Endothelial cell (in vitro differentiated cells): ENCODE data around the gene WFDC11. TPM values are rescaled to one million over a fixed set of nuclear protein-coding genes. Genes with fewer than 3 reads are reported as not detected.

Source experiments
- DNase-seq: peaks from one replicate; pipeline ENCODE4 v3.0.0; 2021; ENCODE audit warnings: low spot score
- H3K27ac Mint-ChIP-seq: one replicate; pipeline ENCODE4 v1.8.0; 2021; ENCODE audit warnings: mixed read lengths, inconsistent platforms; ENCODE audit not compliant: unreplicated experiment
- H3K27me3 Mint-ChIP-seq: one replicate; pipeline ENCODE4 v1.8.0; 2021; ENCODE audit warnings: mild to moderate bottlenecking, moderate library complexity, mixed read lengths, inconsistent platforms; ENCODE audit not compliant: unreplicated experiment
- H3K36me3 Mint-ChIP-seq: one replicate; pipeline ENCODE4 v1.8.0; 2021; ENCODE audit warnings: mild to moderate bottlenecking, low read depth, mixed read lengths, inconsistent platforms; ENCODE audit not compliant: unreplicated experiment
- H3K4me1 Mint-ChIP-seq: one replicate; pipeline ENCODE4 v1.8.0; 2021; ENCODE audit warnings: mild to moderate bottlenecking, mixed read lengths, inconsistent platforms; ENCODE audit not compliant: unreplicated experiment
- H3K4me3 Mint-ChIP-seq: one replicate; pipeline ENCODE4 v1.8.0; 2021; ENCODE audit warnings: mild to moderate bottlenecking, mixed read lengths, inconsistent platforms; ENCODE audit not compliant: unreplicated experiment
- H3K9me3 Mint-ChIP-seq: one replicate; pipeline ENCODE4 v1.8.0; 2021; ENCODE audit warnings: mixed read lengths, inconsistent platforms; ENCODE audit not compliant: unreplicated experiment
- microRNA-seq: library from miRNA; unstranded; fragments of <30 nt; microRNA quantifications from one replicate; pipeline ENCODE4, GENCODE V29; 2020; ENCODE audit not compliant: unreplicated experiment
- total RNA-seq: library from RNA; stranded (reverse); fragmentation: NEBNext Ultra II Directional; extraction: Animal tissue kit (Norgen Biotek cat#: 25700); gene quantifications from one replicate; pipeline ENCODE4 v1.2.1, GENCODE V29; 2021; ENCODE audit not compliant: unreplicated experiment
- TF ChIP-seq, protein P1 (sequence below): fragments of 200-600 bp; sonication (generic); IDR thresholded peaks from one replicate; pipeline ENCODE4 v1.5.0; 2021; ENCODE audit warnings: antibody characterized with exemption; ENCODE audit not compliant: unreplicated experiment

Gene WFDC11
- total RNA-seq, 1 donor from 2014 or later, result not detected

GRCh38 chr20:45621593-45621992, 48.4 kb downstream of the WFDC11 start:
- no peaks in the 10 kb centered on the region for H3K36me3 Mint-ChIP-seq
- no peak overlapping the region for H3K27ac Mint-ChIP-seq
- no peak overlapping the region for H3K4me3 Mint-ChIP-seq
- H3K9me3 Mint-ChIP-seq, result no peaks in the 10 kb centered on the region
- DNase-seq, result no peak
- no peaks in the 10 kb centered on the region for H3K4me1 Mint-ChIP-seq
- no peaks in the 10 kb centered on the region for H3K27me3 Mint-ChIP-seq
- TF ChIP-seq, protein P1, sequence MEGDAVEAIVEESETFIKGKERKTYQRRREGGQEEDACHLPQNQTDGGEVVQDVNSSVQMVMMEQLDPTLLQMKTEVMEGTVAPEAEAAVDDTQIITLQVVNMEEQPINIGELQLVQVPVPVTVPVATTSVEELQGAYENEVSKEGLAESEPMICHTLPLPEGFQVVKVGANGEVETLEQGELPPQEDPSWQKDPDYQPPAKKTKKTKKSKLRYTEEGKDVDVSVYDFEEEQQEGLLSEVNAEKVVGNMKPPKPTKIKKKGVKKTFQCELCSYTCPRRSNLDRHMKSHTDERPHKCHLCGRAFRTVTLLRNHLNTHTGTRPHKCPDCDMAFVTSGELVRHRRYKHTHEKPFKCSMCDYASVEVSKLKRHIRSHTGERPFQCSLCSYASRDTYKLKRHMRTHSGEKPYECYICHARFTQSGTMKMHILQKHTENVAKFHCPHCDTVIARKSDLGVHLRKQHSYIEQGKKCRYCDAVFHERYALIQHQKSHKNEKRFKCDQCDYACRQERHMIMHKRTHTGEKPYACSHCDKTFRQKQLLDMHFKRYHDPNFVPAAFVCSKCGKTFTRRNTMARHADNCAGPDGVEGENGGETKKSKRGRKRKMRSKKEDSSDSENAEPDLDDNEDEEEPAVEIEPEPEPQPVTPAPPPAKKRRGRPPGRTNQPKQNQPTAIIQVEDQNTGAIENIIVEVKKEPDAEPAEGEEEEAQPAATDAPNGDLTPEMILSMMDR, result no peak

- no peaks in the 10 kb centered on the region for H3K27me3 Mint-ChIP-seq
- no peaks in the 10 kb centered on the region for H3K4me1 Mint-ChIP-seq
Measured at GRCh38 chr20:45617591-45617990, 52.4 kb downstream of the WFDC11 start.

GRCh38 chr20:45612314-45612713, 57.7 kb downstream of the WFDC11 start:
- Mint-ChIP-seq H3K4me1 (peaks cover 4% of the 10 kb centered on the region), H3K4me3 (no peak overlapping the region), H3K9me3 (peaks cover 3% of the 10 kb centered on the region), H3K27ac (no peak overlapping the region), H3K36me3 (peaks cover 3% of the 10 kb centered on the region), H3K27me3 (no peaks in the 10 kb centered on the region)
- TF ChIP-seq, protein P1, result no peak
- no peak for DNase-seq

More at GRCh38 chr20:45617591-45617990, 52.4 kb downstream of the WFDC11 start:
- DNase-seq, result no peak
- Mint-ChIP-seq H3K4me3 (no peak overlapping the region), H3K27ac (no peak overlapping the region), H3K9me3 (no peaks in the 10 kb centered on the region), H3K36me3 (no peaks in the 10 kb centered on the region)
- TF ChIP-seq, protein P1, result no peak

DNA sequence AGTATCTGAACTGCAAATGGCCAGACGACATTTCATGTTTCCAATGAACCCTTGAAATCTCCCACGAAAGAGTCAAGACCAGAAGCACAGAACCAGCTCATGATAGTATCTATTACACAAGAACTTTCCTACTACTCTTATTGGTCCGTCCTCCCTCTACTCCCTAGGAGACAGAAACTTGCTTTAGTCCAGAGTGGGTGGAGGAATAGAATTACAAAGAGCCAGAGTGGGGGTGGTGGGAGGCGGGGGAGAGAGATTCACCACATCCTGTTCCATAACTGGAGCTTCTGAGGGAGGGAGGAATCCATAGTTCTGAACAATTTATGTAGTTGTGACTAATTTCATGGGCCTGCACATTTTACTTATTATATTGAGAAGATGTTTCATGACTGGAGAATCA, 59.0 kb downstream of the WFDC11 start:
- Mint-ChIP-seq H3K9me3 (peaks cover 6% of the 10 kb centered on the region), H3K36me3 (peaks cover 3% of the 10 kb centered on the region), H3K4me3 (no peak overlapping the region), H3K27ac (no peak overlapping the region), H3K27me3 (no peaks in the 10 kb centered on the region), H3K4me1 (peaks cover 4% of the 10 kb centered on the region)
- no peak for DNase-seq
- TF ChIP-seq, protein P1, result no peak

DNA sequence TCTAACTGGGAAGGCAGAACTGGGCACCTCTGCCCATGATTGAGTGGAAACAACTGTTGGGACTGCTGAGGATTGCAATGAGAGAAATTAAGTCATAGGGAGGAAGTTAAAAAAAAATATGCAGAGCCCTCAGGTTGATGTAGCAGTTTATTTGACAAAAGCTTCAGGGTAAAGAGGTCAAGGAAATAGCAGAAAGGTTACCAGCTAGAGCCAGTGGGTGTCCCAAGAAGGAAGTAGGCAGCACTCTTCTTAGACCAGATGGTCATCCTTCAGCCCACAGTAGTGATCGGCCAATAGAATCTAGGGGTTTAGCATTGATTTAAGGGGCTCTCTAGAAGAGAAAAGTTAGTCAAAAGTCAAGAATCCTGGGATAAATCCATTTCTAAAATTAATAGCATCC, 62.2 kb downstream of the WFDC11 start:
- TF ChIP-seq, protein P1, result no peak
- Mint-ChIP-seq H3K4me1 (peaks cover 4% of the 10 kb centered on the region), H3K9me3 (peaks cover 6% of the 10 kb centered on the region), H3K36me3 (peaks cover 7% of the 10 kb centered on the region), H3K27ac (no peak overlapping the region), H3K27me3 (no peaks in the 10 kb centered on the region), H3K4me3 (no peak overlapping the region)
- no peak for DNase-seq

Small RNAs within 50 kb of the gene (microRNA-seq; reads per million reads assigned to microRNA genes)
- gene MIR3617, result 2.3 reads per million, percentile 33 among the genes with 10 or more reads in this experiment

Other genes starting within 250 kb of the WFDC11 start
- 4.6 TPM for gene WFDC2, start 200.5 kb downstream of the WFDC11 start, total RNA-seq
- not detected for gene SPINT3, start 154.6 kb downstream of the WFDC11 start, total RNA-seq
- not detected for gene WFDC6, start 130.8 kb downstream of the WFDC11 start, total RNA-seq
- not detected for gene EPPIN, start 122.8 kb downstream of the WFDC11 start, total RNA-seq
- gene WFDC8, start 91.0 kb downstream of the WFDC11 start, total RNA-seq, result not detected
- not detected for gene WFDC10A, start 40.5 kb downstream of the WFDC11 start, total RNA-seq
- gene WFDC9, start 39.0 kb downstream of the WFDC11 start, total RNA-seq, result not detected
- gene WFDC13, start 31.8 kb upstream of the WFDC11 start, total RNA-seq, result not detected
- not detected for gene WFDC10B, start 34.8 kb upstream of the WFDC11 start, total RNA-seq
- gene SPINT4, start 52.1 kb upstream of the WFDC11 start, total RNA-seq, result not detected
- not detected for gene WFDC3, start 121.6 kb upstream of the WFDC11 start, total RNA-seq
- gene DNTTIP1, start 121.7 kb upstream of the WFDC11 start, total RNA-seq, result 36.9 TPM
- gene UBE2C, start 142.4 kb upstream of the WFDC11 start, total RNA-seq, result 22.9 TPM
- gene TNNC2, start 157.1 kb upstream of the WFDC11 start, total RNA-seq, result not detected
- 11.9 TPM for gene SNX21, start 163.6 kb upstream of the WFDC11 start, total RNA-seq
- gene ACOT8, start 187.2 kb upstream of the WFDC11 start, total RNA-seq, result 25.3 TPM
- 6.7 TPM for gene ZSWIM3, start 187.4 kb upstream of the WFDC11 start, total RNA-seq
- 12.6 TPM for gene ZSWIM1, start 211.0 kb upstream of the WFDC11 start, total RNA-seq
- gene SPATA25, start 217.4 kb upstream of the WFDC11 start, total RNA-seq, result 0.62 TPM
- gene NEURL2, start 221.0 kb upstream of the WFDC11 start, total RNA-seq, result 3.6 TPM
- 62.7 TPM for gene CTSA, start 221.1 kb upstream of the WFDC11 start, total RNA-seq
- gene PLTP, start 241.9 kb upstream of the WFDC11 start, total RNA-seq, result 41.3 TPM